Keratinocyte (primary cell): ENCODE measurements around the gene PTPRT. TPM values are rescaled to one million over a fixed set of nuclear protein-coding genes. Genes with fewer than 3 reads are reported as not detected.

Source experiments
- DNase-seq: peaks from one replicate; pipeline ENCODE4 v3.0.0-alpha.2; 2011; ENCODE audit warnings: low read depth, missing footprints, low spot score
- FAIRE-seq: peaks from 2 replicates; lab custom pipeline; 2011; peaks lifted over from hg19 to GRCh38; lab: Jason Lieb, UNC
- H2AFZ ChIP-seq: 2 replicates; pipeline ENCODE4 v1.6.0; 2012; ENCODE audit warnings: low read length, control low read depth, inconsistent platforms; ENCODE audit not compliant: control insufficient read depth
- H3K27ac ChIP-seq: 2 replicates; pipeline ENCODE4 v1.5.1; 2011; ENCODE audit warnings: low read length; ENCODE audit not compliant: control insufficient read depth, insufficient read depth
- H3K27me3 ChIP-seq: 3 replicates; pipeline ENCODE4 v1.6.0; 2011; ENCODE audit warnings: low read length; ENCODE audit not compliant: control insufficient read depth, insufficient read depth; ENCODE audit errors: extremely low read depth
- H3K36me3 ChIP-seq, 2 experiments: 2 replicates in 1 of 2; 3 replicates in 1 of 2; pipeline ENCODE4 v1.5.1; 2011; ENCODE audit warnings: low read length in 2 of 2, mild to moderate bottlenecking in 1 of 2; ENCODE audit not compliant: control insufficient read depth in 2 of 2, insufficient read depth in 2 of 2; ENCODE audit errors: extremely low read depth in 1 of 2
- H3K4me1 ChIP-seq: 3 replicates; pipeline ENCODE4 v1.5.1; 2011; ENCODE audit warnings: low read length; ENCODE audit not compliant: control insufficient read depth, insufficient read depth; ENCODE audit errors: extremely low read depth
- H3K4me2 ChIP-seq: 3 replicates; pipeline ENCODE4 v1.6.0; 2011; ENCODE audit warnings: low read depth, low read length; ENCODE audit not compliant: control insufficient read depth, insufficient read depth; ENCODE audit errors: extremely low read depth
- H3K4me3 ChIP-seq, 3 experiments: fragments of 200-600 bp in 1 of 3; sonication (generic) in 1 of 3; 2 replicates in 2 of 3; 3 replicates in 1 of 3; pipeline ENCODE4 v1.5.1; 2011 to 2016; ENCODE audit warnings: low read length in 3 of 3, mild to moderate bottlenecking in 3 of 3, control low read depth in 2 of 3, inconsistent platforms in 1 of 3, low read depth in 1 of 3, mixed read lengths in 1 of 3, mixed run types in 1 of 3, moderate library complexity in 1 of 3; ENCODE audit not compliant: control insufficient read depth in 2 of 3, insufficient read depth in 2 of 3; ENCODE audit errors: extremely low read depth in 1 of 3
- H3K79me2 ChIP-seq: 2 replicates; pipeline ENCODE4 v1.6.0; 2012; ENCODE audit warnings: low read length; ENCODE audit not compliant: control insufficient read depth, insufficient read depth
- H3K9ac ChIP-seq: 3 replicates; pipeline ENCODE4 v1.6.0; 2011; ENCODE audit warnings: low read length; ENCODE audit not compliant: control insufficient read depth, insufficient read depth; ENCODE audit errors: extremely low read depth
- H3K9me1 ChIP-seq: 3 replicates; pipeline ENCODE4 v1.6.0; 2011; ENCODE audit warnings: low read length; ENCODE audit not compliant: control insufficient read depth, insufficient read depth; ENCODE audit errors: extremely low read depth
- H3K9me3 ChIP-seq: 2 replicates; pipeline ENCODE4 v1.5.1; 2012; ENCODE audit warnings: low read depth, low read length; ENCODE audit not compliant: control insufficient read depth
- H4K20me1 ChIP-seq: 3 replicates; pipeline ENCODE4 v1.6.0; 2011; ENCODE audit warnings: low read length; ENCODE audit not compliant: control insufficient read depth, insufficient read depth; ENCODE audit errors: extremely low read depth
- EZH2 ChIP-seq: IDR thresholded peaks from one replicate; pipeline ENCODE4 v1.6.1; 2012; ENCODE audit warnings: inconsistent platforms, mild to moderate bottlenecking, low read length, moderate library complexity
- dilution Hi-C: fragments of 300-500 bp; cut with MboI; formaldehyde crosslinking; loops from one replicate; pipeline ENCODE4 v1.7.0; 2020; ENCODE audit warnings: low sequenced_read_pairs; ENCODE audit not compliant: extremely low pct_ligation_motif_present
- polyA plus RNA-seq, 5 experiments: library from polyadenylated mRNA; depleted of rRNA in 3 of 5; stranded (reverse) in 3 of 5; stranded (forward) in 1 of 5; unstranded in 1 of 5; fragments of >200 nt; gene quantifications; 1 replicate in 1 of 5; 2 replicates in 3 of 5; 3 replicates in 1 of 5; pipeline versions ENCODE4 v1.2.1 to v1.2.3, GENCODE V29; 2011 to 2012; ENCODE audit warnings: missing spikeins in 2 of 5, low read depth in 1 of 5, low replicate concordance in 1 of 5
- TF ChIP-seq, protein P1 (sequence below), 3 experiments: IDR thresholded peaks in 1 of 3; conservative IDR thresholded peaks in 1 of 3; optimal IDR thresholded peaks in 1 of 3; 2 replicates in 2 of 3; 3 replicates in 1 of 3; pipeline versions ENCODE3 to v1.5.1; 2011; ENCODE audit warnings: low read length in 3 of 3, mild to moderate bottlenecking in 3 of 3, moderate library complexity in 2 of 3, control low read depth in 1 of 3, inconsistent platforms in 1 of 3; ENCODE audit not compliant: insufficient read depth in 2 of 3; ENCODE audit errors: extremely low read depth in 1 of 3

Gene PTPRT
- polyA plus RNA-seq, 1 donor (not counting 4 experiments of a cell fraction or from before 2014, with no cell fraction given) = not detected

DNA sequence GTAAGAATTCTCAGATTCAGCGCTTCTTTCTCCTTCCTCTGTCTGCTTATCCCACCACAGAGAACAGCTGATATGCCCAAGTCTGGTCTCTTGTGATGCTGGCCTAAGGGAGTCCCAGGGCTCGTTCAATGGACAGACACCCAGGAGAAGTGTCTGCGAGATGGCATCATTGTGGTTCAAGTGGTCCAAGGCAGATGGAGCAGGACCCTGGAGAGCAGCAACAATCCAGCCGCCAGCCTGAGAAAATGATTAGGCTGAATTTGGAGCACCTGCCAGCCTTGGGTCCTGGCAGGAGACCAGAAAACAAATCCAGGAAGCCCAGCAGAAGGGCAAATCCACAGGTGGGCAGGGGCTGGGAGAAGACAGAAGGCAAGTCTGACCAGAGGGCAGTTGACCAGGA lies 145.8 kb downstream of the PTPRT start:
- Histone ChIP-seq H3K4me1 (no peaks in the 10 kb centered on the region), H3K79me2 (no peaks in the 10 kb centered on the region), H3K27me3 (no peaks in the 10 kb centered on the region), H3K9me3 (peaks cover 6% of the 10 kb centered on the region), H3K4me3 (no peak overlapping the region), H3K9ac (no peak overlapping the region), H3K4me2 (no peak overlapping the region), H3K27ac (no peak overlapping the region), H2AFZ (no peak overlapping the region), H3K9me1 (no peaks in the 10 kb centered on the region), H3K36me3 (no peaks in the 10 kb centered on the region), H4K20me1 (no peaks in the 10 kb centered on the region)
- DNase-seq (no peak), FAIRE-seq (no peak)
- dilution Hi-C loops = no loop called here
- TF ChIP-seq, protein P1, sequence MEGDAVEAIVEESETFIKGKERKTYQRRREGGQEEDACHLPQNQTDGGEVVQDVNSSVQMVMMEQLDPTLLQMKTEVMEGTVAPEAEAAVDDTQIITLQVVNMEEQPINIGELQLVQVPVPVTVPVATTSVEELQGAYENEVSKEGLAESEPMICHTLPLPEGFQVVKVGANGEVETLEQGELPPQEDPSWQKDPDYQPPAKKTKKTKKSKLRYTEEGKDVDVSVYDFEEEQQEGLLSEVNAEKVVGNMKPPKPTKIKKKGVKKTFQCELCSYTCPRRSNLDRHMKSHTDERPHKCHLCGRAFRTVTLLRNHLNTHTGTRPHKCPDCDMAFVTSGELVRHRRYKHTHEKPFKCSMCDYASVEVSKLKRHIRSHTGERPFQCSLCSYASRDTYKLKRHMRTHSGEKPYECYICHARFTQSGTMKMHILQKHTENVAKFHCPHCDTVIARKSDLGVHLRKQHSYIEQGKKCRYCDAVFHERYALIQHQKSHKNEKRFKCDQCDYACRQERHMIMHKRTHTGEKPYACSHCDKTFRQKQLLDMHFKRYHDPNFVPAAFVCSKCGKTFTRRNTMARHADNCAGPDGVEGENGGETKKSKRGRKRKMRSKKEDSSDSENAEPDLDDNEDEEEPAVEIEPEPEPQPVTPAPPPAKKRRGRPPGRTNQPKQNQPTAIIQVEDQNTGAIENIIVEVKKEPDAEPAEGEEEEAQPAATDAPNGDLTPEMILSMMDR (optimal IDR thresholded peaks at IDR 0.05 in 1 of 3, IDR thresholded peaks at IDR 0.05 in 1 of 3, conservative IDR thresholded peaks at IDR 0.05 in 1 of 3; ENCODE audit: extremely low read depth in 1 of 3, insufficient read depth in 2 of 3, low read length in 3 of 3) = no peak
- TF ChIP-seq EZH2 = no peak

DNA sequence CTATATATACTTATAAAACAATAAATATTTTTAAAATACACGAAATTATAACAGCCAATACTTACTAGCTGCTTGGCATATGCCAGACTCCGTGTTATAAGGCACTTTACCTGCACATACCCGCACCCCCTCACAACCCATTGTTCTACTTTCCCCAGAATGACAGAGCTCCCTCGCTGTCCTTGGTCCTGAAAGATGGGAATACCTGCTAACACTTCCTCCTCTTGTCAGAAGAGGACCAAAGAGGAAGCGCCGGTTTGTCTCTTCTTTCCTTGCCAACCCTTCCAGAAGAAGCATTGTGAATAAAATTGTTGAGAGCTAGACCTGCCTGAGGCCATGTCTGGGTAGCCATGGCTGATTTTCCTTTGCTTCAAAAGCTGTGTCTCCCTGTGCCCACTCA lies 149.3 kb downstream of the PTPRT start:
- H3K79me2 ChIP-seq = no peaks in the 10 kb centered on the region
- H3K4me1 ChIP-seq = no peaks in the 10 kb centered on the region
- no peaks in the 10 kb centered on the region for H3K27me3 ChIP-seq
- no peak overlapping the region for H3K9ac ChIP-seq
- peaks cover 3% of the 10 kb centered on the region for H3K9me3 ChIP-seq
- DNase-seq (no peak), FAIRE-seq (no peak)
- H3K4me3 ChIP-seq = no peak overlapping the region
- H4K20me1 ChIP-seq = no peaks in the 10 kb centered on the region
- H2AFZ ChIP-seq = no peak overlapping the region
- H3K4me2 ChIP-seq = no peak overlapping the region
- dilution Hi-C loops = no loop called here
- no peaks in the 10 kb centered on the region for H3K9me1 ChIP-seq
- TF ChIP-seq, protein P1 (optimal IDR thresholded peaks at IDR 0.05 in 1 of 3, IDR thresholded peaks at IDR 0.05 in 1 of 3, conservative IDR thresholded peaks at IDR 0.05 in 1 of 3; ENCODE audit: extremely low read depth in 1 of 3, insufficient read depth in 2 of 3, low read length in 3 of 3) = no peak
- no peak for TF ChIP-seq EZH2
- H3K36me3 ChIP-seq = no peaks in the 10 kb centered on the region
- H3K27ac ChIP-seq = no peak overlapping the region
